ENCODE data around the gene AHRR.
A peak's percentile ranks its signal among the peaks of the same experiment; 100 is the strongest.
"Not testable (repeated sequence)": the region's sequence is repeated elsewhere in the genome, so short reads cannot be mapped to it uniquely, and the experiment has no call there.

The AHRR gene

DNA sequence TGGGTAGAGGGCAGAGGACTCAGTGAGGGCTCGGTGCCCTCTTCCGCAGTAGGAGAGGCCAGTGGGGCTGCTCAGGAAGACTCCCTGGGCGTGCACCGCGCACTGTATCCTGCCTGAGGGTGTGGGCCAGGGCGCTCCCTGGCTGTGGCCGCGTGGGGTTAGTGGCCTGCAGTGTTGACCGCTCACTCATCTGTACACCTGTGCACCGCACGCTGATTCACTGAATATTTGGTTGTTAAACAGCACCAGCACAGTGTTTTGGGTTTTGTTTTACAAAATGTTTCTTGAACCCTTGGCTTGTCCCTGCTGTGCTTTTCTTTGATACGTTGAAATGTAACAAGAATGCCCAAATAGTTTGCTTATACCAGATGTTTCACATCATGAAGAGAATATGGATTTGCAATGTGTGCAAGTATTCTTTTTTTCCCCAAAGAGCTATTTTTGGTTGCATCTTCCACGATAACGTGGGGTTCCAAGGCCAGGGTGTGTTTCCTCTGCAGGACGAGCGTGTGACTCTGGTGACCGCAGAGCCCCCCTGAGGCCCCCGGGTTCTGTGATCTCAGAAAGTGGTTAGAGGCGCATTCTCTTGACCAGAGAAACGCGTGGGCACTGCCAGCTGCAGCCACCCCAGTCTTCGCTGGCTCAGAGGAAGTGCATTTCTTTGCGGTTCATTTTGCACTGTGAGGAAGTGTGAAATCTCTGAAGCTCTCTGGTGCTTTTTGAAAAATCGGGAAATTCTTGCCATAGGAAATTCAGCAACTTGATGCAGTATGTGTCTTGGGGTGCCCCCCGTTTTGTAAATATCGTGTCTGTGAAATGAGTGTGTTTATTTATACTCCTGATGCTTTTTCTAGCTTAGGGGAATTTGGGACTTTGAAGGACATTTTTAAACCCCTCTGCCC lies 46.9 kb downstream of the AHRR start:
- no peak for DNase-seq

DNA sequence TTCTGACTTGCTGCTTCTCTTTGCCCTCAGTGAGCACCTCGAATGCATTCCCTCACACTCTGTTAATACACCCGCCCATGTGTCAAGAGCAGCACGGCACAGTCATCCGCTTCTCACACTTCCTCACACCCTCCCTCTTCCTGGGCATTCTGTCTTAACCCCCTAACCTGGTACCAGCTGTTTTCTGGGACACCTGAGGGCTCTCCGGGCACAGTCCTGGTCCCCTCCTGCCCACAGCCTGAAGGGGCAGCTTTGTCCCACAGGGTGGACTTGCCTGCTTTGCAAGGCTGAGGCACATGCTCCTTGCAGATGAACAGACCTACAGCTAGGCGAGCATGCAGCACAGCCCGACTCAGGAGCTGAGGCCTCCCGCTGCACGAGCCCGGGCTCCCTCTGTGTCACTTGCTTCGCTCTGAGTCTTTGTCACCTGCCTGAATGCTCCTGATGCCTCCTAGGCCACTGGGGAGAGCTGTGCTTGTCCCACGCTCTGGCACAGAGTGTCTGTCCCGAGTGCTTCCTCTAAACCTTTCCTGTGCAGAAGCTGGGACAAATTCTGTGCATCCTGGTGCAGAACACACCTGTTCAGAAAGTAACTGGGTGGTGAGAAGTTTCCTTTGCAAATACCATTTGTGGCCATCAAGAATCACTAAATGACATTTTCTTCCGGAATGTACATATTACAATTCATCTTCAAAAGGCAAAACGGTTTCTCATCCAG lies 47.8 kb downstream of the AHRR start:
- no peak for DNase-seq

DNA sequence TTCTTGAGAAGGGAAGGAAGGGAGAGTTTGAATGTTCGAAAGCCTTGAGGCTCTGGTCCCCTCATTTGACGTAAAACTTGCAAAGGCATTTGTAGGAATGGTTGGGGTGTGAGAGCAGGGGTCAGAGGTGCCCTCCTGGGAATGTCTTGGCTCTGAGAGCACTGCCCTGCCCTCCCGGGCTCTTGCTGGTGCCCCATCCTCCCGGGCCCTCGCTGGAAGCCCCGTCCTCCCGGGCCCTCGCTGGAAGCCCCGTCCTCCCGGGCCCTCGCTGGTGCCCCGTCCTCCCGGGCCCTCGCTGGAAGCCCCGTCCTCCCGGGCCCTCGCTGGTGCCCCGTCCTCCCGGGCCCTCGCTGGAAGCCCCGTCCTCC lies 48.3 kb downstream of the AHRR start:
- not testable (repeated sequence) for DNase-seq

DNA sequence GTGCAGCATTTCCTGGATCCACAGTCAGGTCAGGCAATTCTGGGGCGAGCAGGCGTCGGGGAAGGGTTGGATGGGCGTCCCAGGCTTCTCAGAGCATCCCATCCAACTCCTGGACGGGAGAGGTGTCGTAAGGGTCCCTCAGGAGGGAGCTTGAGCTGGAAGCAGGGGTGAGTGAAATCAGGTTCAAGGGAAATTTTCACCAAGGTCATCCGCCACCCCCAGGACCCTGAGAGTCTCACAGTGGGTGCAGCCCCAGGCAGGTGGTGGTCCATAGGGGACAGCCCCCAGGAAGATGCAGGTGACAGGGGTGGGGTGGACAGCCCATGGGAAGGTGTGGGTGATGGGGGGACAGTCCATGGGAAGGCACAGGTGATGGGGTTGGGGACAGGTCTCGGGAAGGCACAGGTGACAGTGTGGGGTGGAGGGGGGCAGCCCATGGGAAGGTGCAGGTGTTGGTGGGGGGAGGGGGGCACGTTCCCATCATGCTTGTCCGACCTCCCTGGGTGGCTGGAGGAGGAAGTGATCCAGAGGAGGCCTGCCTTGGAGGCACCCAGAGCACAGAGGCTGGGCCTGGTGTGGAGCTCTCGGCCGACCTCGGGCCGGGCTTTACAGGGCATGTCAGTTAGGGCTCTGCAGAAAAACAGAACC lies 48.9 kb downstream of the AHRR start:
- no peak for DNase-seq

DNA sequence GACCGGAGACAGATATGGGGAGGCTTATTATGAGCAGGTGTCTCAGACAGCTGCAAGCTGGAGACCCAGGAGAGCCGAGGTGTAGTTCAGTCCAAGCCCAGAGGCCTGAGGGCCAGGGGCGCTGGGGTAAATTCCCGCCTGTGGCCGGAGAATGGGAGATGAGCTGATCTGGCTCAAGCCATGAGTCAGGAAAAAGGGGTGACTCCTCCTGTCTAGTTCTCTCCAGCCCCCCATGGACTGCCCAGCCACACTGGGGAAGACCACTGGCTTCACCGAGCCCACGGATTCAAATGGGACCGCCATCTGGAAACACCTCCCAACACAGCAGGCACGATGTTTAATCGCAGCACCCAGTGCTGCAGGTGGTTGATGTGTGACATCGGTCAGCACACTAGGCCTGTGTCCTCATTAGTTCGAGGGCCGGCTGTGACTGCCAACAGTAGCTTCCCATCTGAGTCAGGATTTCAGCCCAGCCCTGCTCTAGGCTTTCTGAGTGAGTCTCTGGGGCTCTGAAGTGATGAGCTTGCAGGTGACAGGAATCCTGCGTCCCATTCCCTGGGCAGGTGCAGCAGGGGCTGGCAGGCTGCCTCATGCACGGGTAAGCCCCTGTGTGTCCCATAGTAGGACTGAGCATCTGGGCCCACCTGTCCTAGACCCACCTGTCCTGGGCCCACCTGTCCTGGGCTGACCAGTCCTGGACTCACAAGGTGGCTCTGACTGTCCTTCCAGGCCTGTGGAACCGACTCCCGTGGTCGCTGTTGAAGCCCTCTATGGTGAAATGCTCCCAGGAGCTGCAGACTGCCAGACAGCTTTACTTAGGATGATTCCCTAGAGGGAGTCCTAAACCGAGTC lies 49.7 kb downstream of the AHRR start:
- DNase-seq: peak; percentile 20 to 38

DNA sequence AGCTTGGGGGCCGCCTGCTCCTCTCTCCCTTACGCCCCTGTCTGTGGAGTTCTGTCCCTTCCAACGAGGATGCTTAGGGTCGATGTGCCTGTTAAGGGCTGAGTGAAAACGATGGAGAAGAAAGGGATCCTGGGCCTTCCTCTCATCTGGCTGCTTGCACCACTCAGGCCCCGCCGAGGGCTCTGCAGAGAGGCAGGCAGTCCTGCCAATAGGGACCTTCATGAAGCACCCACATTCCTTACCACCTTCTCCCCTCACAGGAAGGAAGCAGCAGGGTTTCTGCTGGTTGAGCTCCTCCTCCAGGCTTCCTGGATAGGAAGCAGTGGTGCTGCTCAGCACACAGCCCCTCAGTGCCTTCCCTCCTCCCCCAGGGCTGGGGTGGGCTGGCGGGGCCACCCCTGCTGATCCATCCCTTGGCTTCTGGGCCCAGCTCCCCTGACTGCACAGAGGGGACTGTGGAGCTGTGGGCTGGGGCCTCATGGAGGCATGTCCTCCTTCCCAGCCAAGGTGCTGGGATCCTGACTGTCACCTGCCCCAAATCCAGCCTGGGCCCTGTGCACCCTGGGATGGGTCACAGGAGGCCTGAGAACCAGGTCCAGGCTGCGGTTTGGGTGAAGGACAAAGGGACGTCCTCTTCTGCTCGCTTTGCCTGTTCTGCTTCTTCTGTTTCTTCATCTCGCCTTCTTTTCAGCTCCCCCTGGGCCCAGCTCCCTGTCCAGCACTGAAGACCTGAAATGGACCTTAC lies 50.5 kb downstream of the AHRR start:
- DNase-seq: no peak

DNA sequence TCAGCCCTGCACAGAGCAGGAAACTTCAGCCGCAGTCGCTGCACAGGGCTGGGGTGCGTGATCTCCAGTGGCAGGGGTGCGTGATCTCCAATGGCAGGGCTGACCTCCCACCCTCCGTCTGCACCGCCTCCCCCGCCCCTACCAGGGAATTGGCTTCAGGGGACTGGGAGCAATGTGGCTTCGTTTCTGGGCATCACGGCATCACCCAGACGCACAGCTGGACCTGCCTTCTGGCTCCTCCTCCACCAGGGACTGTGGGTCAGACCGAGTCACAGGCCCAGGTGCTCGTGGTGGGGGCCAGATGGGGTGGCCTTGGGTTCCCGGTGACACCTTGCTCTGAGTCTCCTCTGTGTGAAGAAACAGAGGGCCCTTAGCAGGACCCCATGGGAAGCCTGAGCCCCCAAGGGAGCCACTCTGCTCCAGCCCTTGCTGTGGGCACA lies 51.1 kb downstream of the AHRR start:
- DNase-seq: no peak

DNA sequence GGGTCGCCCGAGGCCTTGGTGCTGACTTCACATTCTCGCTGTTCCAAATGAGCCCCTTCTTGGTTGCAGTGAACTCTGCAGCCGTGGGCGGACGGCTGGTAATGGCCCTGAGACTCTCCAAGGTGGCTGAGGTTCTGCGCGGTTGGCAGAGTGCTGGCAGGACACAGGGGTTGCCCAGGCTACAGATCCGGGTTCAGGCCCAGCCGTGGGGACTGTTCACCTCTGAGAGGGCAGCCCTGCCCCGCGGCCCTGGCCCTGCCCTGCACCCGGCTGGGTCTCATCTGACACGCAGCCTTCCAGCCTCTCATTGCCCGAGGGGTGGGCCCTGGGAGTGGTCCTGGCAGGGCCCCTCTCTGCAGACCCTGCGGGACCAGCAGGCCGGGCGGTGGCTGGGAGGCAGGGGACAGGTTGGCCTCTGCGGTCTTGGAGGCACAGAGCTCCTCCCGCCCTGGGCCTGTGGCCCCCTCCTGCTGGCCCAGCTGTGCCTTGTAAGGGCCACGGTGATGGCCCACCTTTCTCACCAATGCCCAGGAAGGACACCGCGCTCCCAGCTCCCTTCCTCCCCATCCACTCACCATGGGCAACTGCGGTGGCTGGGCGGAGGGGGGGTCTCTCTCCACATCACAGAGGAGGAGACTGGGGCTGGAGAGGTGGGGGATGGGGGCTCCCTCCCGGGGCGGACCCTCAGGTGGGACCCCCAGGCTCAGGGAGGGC lies 51.6 kb downstream of the AHRR start:
- DNase-seq: no peak

DNA sequence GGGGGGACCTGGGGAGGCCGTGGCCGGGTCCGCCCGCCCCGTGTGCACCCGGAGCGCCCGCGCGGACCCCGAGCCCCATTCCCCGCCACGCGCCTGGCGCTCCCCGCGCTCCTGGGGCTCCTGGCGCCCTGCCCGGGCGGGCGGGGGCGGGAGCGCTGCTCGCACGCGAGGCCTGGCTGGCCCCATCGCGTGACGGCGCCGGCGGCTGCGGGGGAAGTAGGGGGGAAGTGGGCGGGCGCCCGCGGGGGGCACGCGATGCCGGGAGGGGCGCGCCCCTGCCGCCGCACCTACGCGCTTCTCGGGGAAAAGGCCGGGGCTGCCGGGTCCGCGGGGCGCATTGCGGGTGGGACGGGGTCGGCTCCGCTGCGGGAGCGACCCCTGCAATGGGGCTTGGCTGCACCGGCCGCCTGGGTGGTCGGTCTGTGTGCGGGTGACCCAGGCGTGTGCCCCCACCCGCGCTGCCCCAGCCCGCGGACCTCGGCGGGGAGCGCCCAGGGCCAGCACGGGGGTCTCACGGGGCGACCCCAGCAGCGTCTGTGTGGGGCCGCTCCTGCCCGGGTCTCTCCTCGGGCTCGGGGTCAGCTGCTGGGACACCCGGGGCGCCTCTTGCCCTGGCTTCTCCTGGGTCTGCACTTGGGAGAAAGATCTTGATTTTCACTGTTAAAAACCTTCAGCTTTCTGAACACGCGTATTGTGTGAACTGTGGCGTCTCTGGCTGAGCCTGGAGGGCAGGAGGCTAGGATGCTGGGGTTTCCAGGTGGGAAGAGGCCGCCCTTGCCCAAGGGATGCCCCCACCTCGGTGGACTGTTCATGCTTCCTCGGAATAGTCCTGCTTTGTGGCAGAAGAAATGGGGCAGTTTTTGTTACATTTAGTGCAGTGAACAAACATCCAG lies 52.4 kb downstream of the AHRR start:
- DNase-seq: peak; percentile 46 to 64

DNA sequence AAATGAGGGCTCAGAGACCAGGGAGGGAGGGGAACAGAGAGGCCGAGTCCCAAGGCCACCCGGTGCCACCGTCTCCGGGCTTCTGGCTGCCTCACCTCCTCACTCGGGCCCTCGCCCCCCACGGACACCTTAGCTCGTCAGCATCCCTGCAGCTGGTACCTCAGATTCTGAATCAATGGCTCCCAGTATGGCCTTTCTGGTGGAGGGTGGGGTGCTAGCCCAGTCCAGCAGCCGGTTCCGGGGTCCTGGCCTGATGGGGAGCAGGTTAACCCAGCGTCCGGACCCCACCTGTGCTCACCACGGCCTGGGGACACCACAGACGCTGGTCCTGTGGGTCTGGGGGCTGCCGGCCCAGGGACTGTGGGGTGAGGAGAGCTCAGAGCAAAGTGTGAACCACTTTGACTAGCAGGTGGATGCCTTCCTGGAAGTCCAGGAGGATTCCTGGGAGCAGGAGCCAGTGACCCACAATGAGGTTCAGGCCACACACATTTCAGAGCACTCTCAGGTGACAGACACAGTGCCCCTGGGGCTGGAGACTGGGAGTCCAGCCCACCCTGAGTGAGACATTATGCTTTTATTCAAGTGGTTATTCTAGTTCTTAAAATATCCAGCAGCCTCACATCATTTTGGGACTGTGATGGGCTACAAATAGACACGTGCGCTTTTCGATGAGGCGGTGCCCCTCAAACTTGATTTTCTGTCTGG lies 53.3 kb downstream of the AHRR start:
- DNase-seq: no peak

DNA sequence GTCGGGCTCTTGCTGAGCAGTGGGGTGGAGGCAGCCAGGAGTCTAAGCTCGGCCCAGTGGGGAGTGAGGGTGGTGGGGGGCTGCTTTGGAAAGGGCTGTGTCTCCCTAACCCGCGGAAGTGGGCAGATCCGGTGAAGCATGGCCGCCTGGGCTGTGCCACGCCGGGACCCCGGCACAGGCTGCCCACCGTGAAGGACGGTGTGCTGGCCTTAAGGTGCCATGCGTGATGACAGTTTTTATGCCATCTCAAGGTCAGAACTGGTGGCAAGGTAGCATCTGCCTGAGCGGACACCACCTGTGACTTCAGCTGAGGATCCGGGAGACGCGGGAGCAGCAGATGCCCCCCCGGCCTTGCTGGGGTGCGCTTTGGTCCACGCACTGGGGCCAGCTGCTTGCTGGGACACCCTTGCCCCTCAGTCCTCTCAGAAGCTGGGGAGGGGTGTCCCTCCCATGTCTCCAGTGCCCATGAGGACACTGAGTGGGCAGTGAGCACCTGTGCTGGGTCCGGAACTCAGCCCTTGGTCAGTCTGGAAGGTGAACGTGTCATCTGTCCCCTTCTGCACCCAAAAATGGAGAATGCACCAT lies 53.9 kb downstream of the AHRR start:
- DNase-seq: no peak

DNA sequence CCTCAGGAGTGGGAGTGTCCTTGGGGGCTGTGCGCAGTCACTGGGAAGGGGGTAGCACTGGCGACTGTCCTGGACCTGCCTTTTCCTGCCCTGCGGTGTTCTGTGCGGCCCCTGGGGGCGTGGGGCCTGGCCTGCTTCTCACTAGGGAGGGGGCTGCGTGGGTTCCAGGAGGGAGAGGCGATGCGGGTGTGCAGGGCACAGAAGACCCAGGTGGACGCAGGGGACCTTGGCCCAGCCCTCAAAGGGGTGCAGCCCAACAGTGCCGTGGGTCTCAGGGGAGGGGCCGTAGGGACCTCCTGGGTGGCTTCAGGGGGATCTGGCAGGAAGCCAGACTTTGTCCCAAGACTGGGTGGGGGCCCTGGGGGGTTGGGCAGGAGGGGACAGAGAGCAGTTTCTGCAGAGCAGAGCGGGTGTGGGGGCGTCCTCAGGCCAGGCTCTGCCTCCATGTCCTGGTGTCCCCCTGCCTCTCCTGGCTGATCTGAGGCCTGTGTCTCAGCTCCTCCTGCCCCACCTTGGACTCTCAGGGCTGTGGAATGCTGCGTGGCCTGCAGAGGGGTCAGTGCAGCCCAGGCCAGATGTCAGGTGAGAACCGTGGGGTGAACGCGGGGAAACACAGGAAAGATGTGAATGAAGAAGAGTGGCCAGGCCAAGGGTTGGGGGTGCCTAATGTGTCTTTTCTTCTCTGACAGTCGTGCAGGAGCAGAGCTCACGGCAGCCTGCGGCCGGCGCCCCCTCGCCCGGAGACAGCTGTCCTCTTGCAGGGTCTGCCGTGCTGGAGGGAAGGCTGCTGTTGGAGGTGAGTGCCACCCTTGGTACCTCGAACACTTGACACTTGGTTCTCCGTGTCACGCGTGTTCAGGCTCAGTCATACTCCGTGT lies 54.6 kb downstream of the AHRR start:
- no peak for DNase-seq

DNA sequence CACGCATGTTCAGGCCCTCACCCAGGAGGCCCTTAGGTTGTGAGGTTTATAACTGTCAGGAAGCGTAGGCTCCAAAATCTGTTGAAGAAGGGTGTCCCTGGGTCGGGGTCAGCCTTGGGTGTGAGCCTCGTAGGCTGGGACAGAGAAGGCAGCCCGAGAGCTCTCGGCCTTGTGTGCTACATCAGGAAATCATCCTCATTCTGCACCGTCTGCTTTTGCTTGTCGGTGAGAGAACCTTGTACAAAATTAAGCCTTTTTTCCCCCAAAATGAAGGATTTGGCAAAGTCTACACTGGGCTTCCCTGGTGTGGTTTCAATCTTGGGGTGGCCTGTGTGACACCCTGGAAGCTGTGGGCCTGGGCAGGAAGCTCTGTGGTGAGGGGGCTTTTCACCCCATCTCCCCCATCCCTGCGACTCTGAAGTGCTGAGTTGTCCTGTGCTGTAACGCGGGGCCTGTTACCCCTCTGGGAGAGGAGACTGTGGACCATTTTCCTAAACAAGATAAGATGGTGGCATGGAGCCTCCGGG lies 55.3 kb downstream of the AHRR start:
- DNase-seq: no peak

DNA sequence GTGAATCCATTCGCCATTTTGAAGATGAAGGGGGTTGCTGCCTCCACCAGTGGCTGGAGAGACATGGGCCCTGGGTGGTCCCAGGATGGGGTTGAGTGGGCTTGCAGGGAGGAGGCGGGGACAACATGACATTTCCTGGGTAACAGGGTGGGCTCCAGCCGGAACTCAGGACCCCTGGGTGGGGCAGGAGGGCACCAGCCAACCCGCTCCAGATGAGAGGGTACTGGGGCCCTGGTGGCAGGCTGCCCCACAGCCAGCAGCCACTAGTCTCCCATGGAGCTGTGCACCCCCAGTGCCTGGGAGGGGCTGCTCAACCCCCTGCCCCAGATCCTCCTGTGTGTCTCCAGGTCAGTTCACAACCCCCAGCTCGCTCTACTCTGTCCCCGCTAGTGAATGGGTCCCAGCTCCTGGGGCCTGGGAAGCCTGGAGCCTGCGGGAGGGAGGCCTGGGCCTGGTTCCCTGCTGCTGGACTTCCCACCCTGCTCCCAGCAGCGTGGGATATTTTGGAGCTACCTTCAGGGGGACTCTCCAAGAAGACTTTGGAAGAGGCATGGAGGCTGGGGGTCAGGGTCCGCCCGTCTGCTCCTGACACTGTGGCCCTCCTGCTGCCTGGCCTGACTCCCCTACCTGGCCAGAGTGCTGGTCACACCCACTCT lies 55.9 kb downstream of the AHRR start:
- DNase-seq: no peak

DNA sequence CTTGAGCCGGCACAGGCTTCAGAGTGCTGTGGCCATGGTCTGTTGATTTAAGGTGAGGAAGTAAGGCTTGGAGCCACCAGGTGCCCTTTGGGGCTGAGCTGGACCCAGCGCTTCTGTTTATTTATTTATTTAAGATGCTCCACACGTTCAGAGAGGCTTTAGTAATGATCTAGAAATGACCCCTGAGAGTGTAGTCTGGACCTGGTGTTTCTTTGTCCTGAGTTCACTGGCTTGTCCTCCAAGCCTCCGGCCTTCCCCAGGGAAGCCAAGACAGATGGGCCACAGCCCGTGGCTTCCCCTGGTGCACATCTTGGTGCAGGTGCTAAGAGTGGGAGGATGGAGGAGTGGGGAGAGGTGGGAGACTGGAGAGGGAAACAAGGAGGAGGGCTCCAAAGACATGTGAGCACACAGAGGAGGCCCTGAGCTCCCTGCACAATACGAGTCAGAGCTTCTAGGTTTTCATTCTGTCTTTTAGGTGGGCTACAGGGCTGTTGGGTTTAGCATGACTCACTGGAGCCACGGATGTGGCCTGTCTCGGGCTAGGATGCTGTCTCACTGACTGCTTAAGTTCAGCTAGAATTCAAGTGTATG lies 56.9 kb downstream of the AHRR start:
- DNase-seq: no peak

DNA sequence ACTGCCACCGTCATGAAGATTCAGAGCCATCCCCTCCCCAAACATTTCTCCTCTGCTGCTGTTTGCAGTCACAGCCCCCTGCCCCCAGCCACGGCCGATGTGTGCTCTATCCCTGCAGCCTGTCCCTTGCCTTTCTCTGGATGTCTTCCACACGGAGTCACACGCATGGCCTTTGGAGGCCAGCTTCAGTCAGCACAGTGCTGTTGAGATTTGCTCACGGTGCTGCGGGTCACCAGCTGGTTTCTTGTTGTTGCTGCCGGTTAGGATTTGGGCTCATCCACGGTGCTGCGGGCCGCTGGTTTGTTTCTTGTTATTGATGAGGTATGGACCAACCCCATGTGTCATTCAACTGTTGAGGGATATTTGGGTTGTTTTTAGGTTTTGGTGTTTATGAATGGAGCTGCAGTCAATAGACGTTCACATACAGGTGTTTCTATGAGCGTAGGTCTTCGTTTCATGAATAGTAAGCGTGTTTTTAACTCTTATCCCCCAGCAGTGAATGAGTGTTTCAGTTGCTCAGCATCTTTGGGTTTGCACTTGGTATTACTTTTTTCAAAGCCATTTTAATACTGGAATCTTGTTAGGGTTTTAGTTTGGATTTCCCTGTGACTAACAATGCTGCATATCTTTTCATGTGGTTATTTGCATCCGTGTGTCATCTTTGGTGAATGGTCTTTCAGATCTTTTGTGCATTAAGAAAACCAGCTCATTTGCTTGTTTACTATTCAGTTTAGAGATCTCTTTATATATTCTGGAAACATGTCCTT lies 57.6 kb downstream of the AHRR start:
- no peak for DNase-seq

Data from NCI-H187 (cell line).